Thyroid gland (tissue), 4 donors: ENCODE results near the gene PDRG1.

ENCODE experiments used
- POLR2A ChIP-seq, 2 donors: fragments of 450-650 bp; IDR thresholded peaks; one replicate each; pipeline ENCODE4 v1.6.1; 2017; ENCODE audit warnings: antibody characterized with exemption in 2 of 2, mild to moderate bottlenecking in 2 of 2, moderate library complexity in 1 of 2
- TF ChIP-seq, protein P1 (sequence below), 6 experiments: fragments of 200-600 bp in 3 of 6; fragments of 450-650 bp in 3 of 6; sonication (generic) in 3 of 6; IDR thresholded peaks; one replicate each; pipeline ENCODE4 v1.5.1; 2016 to 2019; ENCODE audit warnings: antibody characterized with exemption in 6 of 6, mild to moderate bottlenecking in 2 of 6, inconsistent platforms in 1 of 6, moderate library complexity in 1 of 6

DNA sequence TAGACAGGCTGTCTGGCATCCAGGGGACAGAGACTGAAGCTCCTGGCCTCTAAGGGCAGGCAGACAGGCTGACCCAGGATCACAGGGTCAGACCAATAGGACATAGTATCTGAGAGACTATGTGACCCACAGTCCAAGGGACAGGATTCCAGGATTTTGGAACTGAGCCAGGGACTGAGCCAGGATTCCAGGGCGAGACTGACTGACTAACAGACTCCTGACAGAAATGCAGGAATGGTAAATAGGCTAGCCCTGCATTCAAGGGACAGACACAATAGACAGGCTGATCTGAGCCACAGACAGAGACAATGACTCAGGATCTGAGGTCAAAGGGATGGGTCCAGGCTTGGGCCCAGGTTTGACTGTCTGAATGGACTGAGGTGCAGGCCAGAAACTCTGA, 35.9 kb upstream of the PDRG1 start:
- TF ChIP-seq, protein P1, sequence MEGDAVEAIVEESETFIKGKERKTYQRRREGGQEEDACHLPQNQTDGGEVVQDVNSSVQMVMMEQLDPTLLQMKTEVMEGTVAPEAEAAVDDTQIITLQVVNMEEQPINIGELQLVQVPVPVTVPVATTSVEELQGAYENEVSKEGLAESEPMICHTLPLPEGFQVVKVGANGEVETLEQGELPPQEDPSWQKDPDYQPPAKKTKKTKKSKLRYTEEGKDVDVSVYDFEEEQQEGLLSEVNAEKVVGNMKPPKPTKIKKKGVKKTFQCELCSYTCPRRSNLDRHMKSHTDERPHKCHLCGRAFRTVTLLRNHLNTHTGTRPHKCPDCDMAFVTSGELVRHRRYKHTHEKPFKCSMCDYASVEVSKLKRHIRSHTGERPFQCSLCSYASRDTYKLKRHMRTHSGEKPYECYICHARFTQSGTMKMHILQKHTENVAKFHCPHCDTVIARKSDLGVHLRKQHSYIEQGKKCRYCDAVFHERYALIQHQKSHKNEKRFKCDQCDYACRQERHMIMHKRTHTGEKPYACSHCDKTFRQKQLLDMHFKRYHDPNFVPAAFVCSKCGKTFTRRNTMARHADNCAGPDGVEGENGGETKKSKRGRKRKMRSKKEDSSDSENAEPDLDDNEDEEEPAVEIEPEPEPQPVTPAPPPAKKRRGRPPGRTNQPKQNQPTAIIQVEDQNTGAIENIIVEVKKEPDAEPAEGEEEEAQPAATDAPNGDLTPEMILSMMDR (IDR thresholded peaks at IDR 0.05): no peak
- TF ChIP-seq POLR2A (IDR thresholded peaks at IDR 0.05): no peak
